ENCODE results near the gene RNF187. TPM values are rescaled to one million over a fixed set of nuclear protein-coding genes. Genes with fewer than 3 reads are reported as not detected.

Gene RNF187
- total RNA-seq, 2 donors from 2014 or later: 35.3 to 35.6 TPM

GRCh38 chr1:228456252-228457016 lies 30.7 kb upstream of the RNF187 start:
- no peak for DNase-seq (ENCODE audit: low spot score)
- Histone ChIP-seq H3K27me3 (no peaks in the 10 kb centered on the region), H3K27ac (peak overlapping the region; percentile 91 to 93), H3K9me3 (no peaks in the 10 kb centered on the region), H3K36me3 (no peaks in the 10 kb centered on the region), H3K4me3 (peak overlapping the region; percentile 47 to 67), H3K4me1 (peaks cover 0 to 27% of the 10 kb centered on the region in 2 donors)
- TF ChIP-seq, protein P1, sequence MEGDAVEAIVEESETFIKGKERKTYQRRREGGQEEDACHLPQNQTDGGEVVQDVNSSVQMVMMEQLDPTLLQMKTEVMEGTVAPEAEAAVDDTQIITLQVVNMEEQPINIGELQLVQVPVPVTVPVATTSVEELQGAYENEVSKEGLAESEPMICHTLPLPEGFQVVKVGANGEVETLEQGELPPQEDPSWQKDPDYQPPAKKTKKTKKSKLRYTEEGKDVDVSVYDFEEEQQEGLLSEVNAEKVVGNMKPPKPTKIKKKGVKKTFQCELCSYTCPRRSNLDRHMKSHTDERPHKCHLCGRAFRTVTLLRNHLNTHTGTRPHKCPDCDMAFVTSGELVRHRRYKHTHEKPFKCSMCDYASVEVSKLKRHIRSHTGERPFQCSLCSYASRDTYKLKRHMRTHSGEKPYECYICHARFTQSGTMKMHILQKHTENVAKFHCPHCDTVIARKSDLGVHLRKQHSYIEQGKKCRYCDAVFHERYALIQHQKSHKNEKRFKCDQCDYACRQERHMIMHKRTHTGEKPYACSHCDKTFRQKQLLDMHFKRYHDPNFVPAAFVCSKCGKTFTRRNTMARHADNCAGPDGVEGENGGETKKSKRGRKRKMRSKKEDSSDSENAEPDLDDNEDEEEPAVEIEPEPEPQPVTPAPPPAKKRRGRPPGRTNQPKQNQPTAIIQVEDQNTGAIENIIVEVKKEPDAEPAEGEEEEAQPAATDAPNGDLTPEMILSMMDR (IDR thresholded peaks at IDR 0.05): no peak

DNA sequence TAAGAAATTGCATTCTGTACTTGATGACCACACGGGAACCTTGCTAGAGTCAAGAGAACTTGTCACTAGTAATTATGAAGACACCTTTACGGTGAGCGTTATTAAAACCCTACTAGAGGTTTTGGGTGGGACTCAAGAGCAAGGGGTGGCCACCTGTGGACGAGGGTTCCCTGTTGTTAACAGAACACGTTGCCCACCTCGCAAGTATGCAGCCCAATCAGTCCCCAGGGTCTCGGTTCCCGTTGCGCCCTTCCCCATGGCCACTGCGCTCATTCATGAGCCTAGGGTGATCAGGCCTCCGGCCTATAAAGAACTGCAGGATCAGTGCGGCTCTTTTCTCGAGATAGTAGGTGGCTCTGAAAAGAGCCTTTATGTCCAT lies 30.2 kb upstream of the RNF187 start:
- Histone ChIP-seq H3K27ac (peak overlapping the region; percentile 91 to 93), H3K4me1 (peaks cover 0 to 27% of the 10 kb centered on the region in 2 donors), H3K4me3 (peak overlapping the region; percentile 47 to 67), H3K9me3 (no peaks in the 10 kb centered on the region), H3K27me3 (no peaks in the 10 kb centered on the region), H3K36me3 (no peaks in the 10 kb centered on the region)
- DNase-seq (ENCODE audit: low spot score): no peak
- TF ChIP-seq, protein P1 (IDR thresholded peaks at IDR 0.05): no peak

DNA sequence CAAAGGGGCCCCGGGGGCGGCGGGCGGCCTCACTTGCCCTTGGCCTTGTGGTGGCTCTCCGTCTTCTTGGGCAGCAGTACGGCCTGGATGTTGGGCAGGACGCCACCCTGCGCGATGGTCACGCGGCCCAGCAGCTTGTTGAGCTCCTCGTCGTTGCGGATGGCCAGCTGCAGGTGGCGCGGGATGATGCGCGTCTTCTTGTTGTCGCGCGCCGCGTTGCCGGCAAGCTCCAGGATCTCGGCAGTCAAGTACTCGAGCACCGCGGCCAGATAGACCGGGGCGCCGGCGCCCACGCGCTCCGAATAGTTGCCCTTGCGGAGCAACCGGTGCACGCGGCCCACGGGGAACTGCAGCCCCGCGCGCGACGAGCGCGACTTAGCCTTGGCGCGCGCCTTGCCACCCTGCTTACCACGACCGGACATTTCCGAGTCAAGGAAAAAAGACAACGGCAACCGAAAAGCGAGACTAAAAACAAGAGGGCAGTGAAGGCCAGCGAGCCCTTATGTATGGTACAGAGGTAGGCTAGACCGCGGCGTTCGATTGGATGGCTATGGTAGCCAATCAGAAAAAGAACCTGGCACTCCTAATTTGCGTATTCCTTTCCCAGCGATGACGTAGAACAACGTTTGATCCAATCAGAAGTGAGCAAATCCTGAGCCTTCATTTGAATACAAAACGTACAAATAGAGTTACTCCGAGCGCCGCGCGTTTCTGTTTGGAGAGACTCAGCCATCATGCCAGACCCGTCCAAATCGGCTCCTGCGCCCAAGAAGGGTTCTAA lies 29.6 kb upstream of the RNF187 start:
- H3K9me3 ChIP-seq: no peaks in the 10 kb centered on the region
- peaks cover 0 to 27% of the 10 kb centered on the region in 2 donors for H3K4me1 ChIP-seq
- H3K27me3 ChIP-seq: peaks cover 0 to 2% of the 10 kb centered on the region in 2 donors
- H3K27ac ChIP-seq: peak overlapping the region; percentile 91 to 93
- no peaks in the 10 kb centered on the region for H3K36me3 ChIP-seq
- peak overlapping the region; percentile 47 to 67 for H3K4me3 ChIP-seq
- TF ChIP-seq, protein P1 (IDR thresholded peaks at IDR 0.05): peak in 1 of 2 donors; percentile 47
- DNase-seq (ENCODE audit: low spot score): peak; percentile 96

DNA sequence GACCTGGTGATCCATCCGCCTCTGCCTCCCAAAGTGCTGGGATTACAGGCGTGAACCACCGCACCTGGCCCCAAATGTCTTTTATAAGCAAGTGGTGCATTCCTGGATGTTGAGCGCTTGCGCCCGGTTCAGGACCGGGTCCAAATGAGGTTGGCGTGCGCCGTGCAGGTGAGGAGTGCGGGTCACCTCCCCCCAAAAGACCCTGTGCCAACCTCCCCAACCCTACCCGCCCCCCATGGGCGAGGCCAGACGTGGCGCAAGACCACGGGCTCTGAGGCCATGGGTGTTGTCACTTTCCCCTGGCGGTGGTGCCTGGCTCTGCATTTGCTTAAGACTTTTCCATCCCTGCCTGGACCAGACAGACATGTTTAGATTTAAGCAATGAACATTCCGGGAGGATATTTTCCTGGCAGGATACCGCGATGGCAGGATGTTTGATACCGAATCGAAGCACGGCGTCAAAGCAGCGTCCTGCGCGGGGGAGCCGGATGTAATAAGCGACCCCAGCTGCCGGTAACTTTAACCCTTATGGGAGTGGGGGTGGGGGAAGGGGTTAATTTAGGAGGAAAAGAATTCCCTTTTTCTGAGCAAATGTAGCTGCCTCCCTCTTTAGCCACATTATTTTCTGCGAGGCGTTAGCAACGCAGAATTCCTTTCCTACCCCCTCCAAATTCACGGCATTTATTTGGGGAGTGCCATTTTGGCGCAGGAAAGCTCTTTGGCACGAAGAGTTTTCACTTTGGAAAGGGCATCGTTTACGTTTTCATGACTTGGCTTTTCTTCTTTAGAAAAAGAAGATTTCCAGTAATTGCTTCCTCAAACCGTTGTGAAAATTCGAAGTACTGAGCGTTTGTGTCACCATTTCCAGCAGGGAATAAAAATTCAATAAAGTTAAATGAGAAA lies 27.8 kb upstream of the RNF187 start:
- DNase-seq (ENCODE audit: low spot score): peak; percentile 83
- Histone ChIP-seq H3K4me1 (peaks cover 0 to 37% of the 10 kb centered on the region in 2 donors), H3K9me3 (no peaks in the 10 kb centered on the region), H3K27me3 (peaks cover 9 to 12% of the 10 kb centered on the region in 2 donors), H3K4me3 (peak overlapping the region; percentile 47 to 67), H3K27ac (peak overlapping the region; percentile 91 to 93), H3K36me3 (no peaks in the 10 kb centered on the region)
- TF ChIP-seq, protein P1 (IDR thresholded peaks at IDR 0.05): peak; percentile 81 to 82

DNA sequence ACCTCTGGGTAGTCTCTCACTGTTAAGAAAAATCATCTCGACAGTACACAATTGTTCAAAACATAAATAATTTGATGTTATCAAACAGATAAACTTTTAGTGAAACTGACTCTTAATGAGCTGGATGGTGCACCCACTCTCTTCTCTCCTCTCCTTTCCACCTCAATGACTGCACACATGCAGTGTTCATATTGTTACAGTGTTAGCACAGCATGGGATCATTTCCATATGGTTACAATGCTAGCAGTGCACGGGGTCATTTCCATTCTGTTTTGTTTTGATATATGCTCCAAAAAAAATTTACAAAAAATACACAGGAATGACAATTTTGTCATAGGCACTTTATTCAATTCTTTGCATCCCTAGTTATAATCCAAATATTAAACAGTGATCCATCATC lies 26.4 kb upstream of the RNF187 start:
- TF ChIP-seq, protein P1 (IDR thresholded peaks at IDR 0.05): no peak
- DNase-seq (ENCODE audit: low spot score): no peak
- Histone ChIP-seq H3K4me1 (peaks cover 0 to 46% of the 10 kb centered on the region in 2 donors), H3K36me3 (no peaks in the 10 kb centered on the region), H3K4me3 (no peak overlapping the region), H3K9me3 (no peaks in the 10 kb centered on the region), H3K27me3 (peaks cover 9 to 14% of the 10 kb centered on the region in 2 donors), H3K27ac (no peak overlapping the region)

Data from right atrium auricular region (tissue), 2 donors.